Measurements from ENCODE around the gene CLCN2. TPM values are rescaled to one million over a fixed set of nuclear protein-coding genes. Genes with fewer than 3 reads are reported as not detected.

Gene CLCN2
- total RNA-seq, 1 donor from 2014 or later = 17.8 TPM

- TF ChIP-seq CTCF (IDR thresholded peaks at IDR 0.05; ENCODE audit: partially characterized antibody, unreplicated experiment) = no peak
- Mint-ChIP-seq H3K9me3 (ENCODE audit: unreplicated experiment) (peaks cover 11% of the 10 kb centered on the region), H3K4me3 (ENCODE audit: unreplicated experiment) (peak overlapping the region; percentile 84), H3K27me3 (ENCODE audit: unreplicated experiment) (peaks cover 13% of the 10 kb centered on the region), H3K36me3 (ENCODE audit: unreplicated experiment) (no peaks in the 10 kb centered on the region), H3K27ac (ENCODE audit: unreplicated experiment) (peak overlapping the region; percentile 57), H3K4me1 (ENCODE audit: low read depth, unreplicated experiment) (peaks cover 19% of the 10 kb centered on the region)
- no peak for DNase-seq
These were observed 17.4 kb upstream of the CLCN2 start for GRCh38 chr3:184378651-184379357.

GRCh38 chr3:184377882-184378445, 16.6 kb upstream of the CLCN2 start, which contains the start of gene THPO:
TSS of gene THPO (minus strand) at chr3:184378207. CDS start at chr3:184376259, 1,948 bp downstream.
- Mint-ChIP-seq H3K36me3 (ENCODE audit: unreplicated experiment) (no peaks in the 10 kb centered on the region), H3K27ac (ENCODE audit: unreplicated experiment) (peak within 1 kb of the TSS; percentile 68), H3K9me3 (ENCODE audit: unreplicated experiment) (peaks cover 11% of the 10 kb centered on the region), H3K4me3 (ENCODE audit: unreplicated experiment) (peak within 1 kb of the TSS; percentile 84), H3K4me1 (ENCODE audit: low read depth, unreplicated experiment) (peaks cover 19% of the 10 kb centered on the region), H3K27me3 (ENCODE audit: unreplicated experiment) (peaks cover 13% of the 10 kb centered on the region)
- no peak for TF ChIP-seq CTCF (IDR thresholded peaks at IDR 0.05; ENCODE audit: partially characterized antibody, unreplicated experiment)
- DNase-seq = peak; percentile 64

- H3K36me3 Mint-ChIP-seq (ENCODE audit: unreplicated experiment) = no peaks in the 10 kb centered on the region
- no peak for TF ChIP-seq CTCF (IDR thresholded peaks at IDR 0.05; ENCODE audit: partially characterized antibody, unreplicated experiment)
- peaks cover 13% of the 10 kb centered on the region for H3K27me3 Mint-ChIP-seq (ENCODE audit: unreplicated experiment)
- H3K4me3 Mint-ChIP-seq (ENCODE audit: unreplicated experiment) = peak overlapping the region; percentile 84
- no peak for DNase-seq
- peaks cover 21% of the 10 kb centered on the region for H3K4me1 Mint-ChIP-seq (ENCODE audit: low read depth, unreplicated experiment)
- peaks cover 11% of the 10 kb centered on the region for H3K9me3 Mint-ChIP-seq (ENCODE audit: unreplicated experiment)
- H3K27ac Mint-ChIP-seq (ENCODE audit: unreplicated experiment) = peak overlapping the region; percentile 68
These were observed 16.0 kb upstream of the CLCN2 start for GRCh38 chr3:184377374-184377773.

- TF ChIP-seq CTCF (IDR thresholded peaks at IDR 0.05; ENCODE audit: partially characterized antibody, unreplicated experiment) = no peak
- Mint-ChIP-seq H3K9me3 (ENCODE audit: unreplicated experiment) (peaks cover 11% of the 10 kb centered on the region), H3K27ac (ENCODE audit: unreplicated experiment) (no peak overlapping the region), H3K27me3 (ENCODE audit: unreplicated experiment) (peaks cover 13% of the 10 kb centered on the region), H3K4me3 (ENCODE audit: unreplicated experiment) (no peak overlapping the region), H3K4me1 (ENCODE audit: low read depth, unreplicated experiment) (peaks cover 28% of the 10 kb centered on the region), H3K36me3 (ENCODE audit: unreplicated experiment) (no peaks in the 10 kb centered on the region)
- DNase-seq = no peak
These were observed 14.5 kb upstream of the CLCN2 start for GRCh38 chr3:184375747-184376461.

Measured in glutamatergic neuron (in vitro differentiated cells).